Duodenal mucosa (tissue), 2 donors: Measurements from ENCODE around the gene HSPA14.

Source experiments
- H3K27ac ChIP-seq: one replicate; pipeline ENCODE4 v1.7.0; 2013; ENCODE audit warnings: low read depth, low read length
- H3K27me3 ChIP-seq, 2 donors: one replicate each; pipeline ENCODE4 v1.7.0; 2013; ENCODE audit warnings: low read length in 2 of 2, control low read depth in 1 of 2; ENCODE audit not compliant: insufficient read depth in 2 of 2, control insufficient read depth in 1 of 2
- H3K36me3 ChIP-seq, 2 donors: one replicate each; pipeline ENCODE4 v1.7.0; 2013; ENCODE audit warnings: low read length in 2 of 2, control low read depth in 1 of 2; ENCODE audit not compliant: insufficient read depth in 2 of 2, control insufficient read depth in 1 of 2
- H3K4me1 ChIP-seq, 2 donors: one replicate each; pipeline ENCODE4 v1.7.0; 2013; ENCODE audit warnings: low read length in 2 of 2, control low read depth in 1 of 2; ENCODE audit not compliant: insufficient read depth in 2 of 2, control insufficient read depth in 1 of 2
- H3K4me3 ChIP-seq, 2 donors: one replicate each; pipeline ENCODE4 v1.7.0; 2013; ENCODE audit warnings: low read length in 2 of 2, low read depth in 1 of 2
- H3K9ac ChIP-seq, 2 donors: one replicate each; pipeline ENCODE4 v1.7.0; 2013; ENCODE audit warnings: low read length in 2 of 2, low read depth in 1 of 2
- H3K9me3 ChIP-seq, 2 donors: one replicate each; pipeline ENCODE4 v1.7.0; 2013; ENCODE audit warnings: low read length in 2 of 2, control low read depth in 1 of 2; ENCODE audit not compliant: control insufficient read depth in 1 of 2

Gene HSPA14

GRCh38 chr10:14837003-14837756 is 926 bp upstream of the HSPA14 start:
- Histone ChIP-seq H3K9me3 (no peaks in the 10 kb centered on the region), H3K27ac (peak overlapping the region; percentile 85), H3K27me3 (no peaks in the 10 kb centered on the region), H3K9ac (peak overlapping the region; percentile 89 to 97), H3K4me3 (peak overlapping the region; percentile 89 to 96), H3K4me1 (peaks cover 9 to 13% of the 10 kb centered on the region in 2 donors), H3K36me3 (peaks cover 7 to 17% of the 10 kb centered on the region in 2 donors)

DNA sequence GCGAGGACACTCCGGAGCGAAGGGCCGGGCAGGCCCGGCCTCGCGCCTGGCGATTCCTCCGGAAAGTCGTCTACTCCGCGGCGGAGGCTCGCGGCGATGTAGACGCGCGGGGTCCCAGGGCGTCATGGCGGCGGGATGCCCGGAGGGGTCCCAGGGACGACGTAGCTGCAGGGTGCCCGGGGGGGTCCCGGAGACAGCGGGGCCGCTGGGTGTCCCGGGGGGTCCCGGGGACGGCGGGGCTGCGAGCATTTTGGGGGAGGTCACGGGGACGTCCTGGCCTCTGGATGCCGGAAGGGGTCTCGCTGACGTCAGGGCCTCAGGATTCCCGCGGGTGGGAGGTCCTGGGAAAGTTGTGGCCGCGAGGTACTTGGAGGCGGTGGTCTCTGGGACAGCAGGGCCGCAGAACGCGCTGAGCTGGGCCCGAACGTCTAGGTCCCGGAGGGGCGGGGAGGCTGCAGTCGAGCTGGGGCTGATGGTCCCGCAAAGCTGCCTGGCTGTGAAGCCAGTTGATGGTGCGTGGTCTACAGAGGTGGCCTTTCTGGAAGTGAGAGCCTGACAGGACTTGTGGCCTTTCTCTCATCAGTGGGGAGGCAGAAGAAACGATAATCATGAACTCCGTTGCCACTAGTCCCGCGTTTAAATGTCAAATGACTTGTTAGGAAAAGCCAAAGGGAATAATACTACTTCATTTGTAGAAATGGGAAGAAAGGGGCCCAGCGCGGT is 637 bp downstream of the HSPA14 start:
- Histone ChIP-seq H3K27me3 (no peaks in the 10 kb centered on the region), H3K9ac (peak overlapping the region; percentile 89 to 97), H3K36me3 (peaks cover 22 to 33% of the 10 kb centered on the region in 2 donors), H3K9me3 (no peaks in the 10 kb centered on the region), H3K4me3 (peak overlapping the region; percentile 89 to 96), H3K27ac (peak overlapping the region; percentile 79), H3K4me1 (peaks cover 9 to 13% of the 10 kb centered on the region in 2 donors)

DNA sequence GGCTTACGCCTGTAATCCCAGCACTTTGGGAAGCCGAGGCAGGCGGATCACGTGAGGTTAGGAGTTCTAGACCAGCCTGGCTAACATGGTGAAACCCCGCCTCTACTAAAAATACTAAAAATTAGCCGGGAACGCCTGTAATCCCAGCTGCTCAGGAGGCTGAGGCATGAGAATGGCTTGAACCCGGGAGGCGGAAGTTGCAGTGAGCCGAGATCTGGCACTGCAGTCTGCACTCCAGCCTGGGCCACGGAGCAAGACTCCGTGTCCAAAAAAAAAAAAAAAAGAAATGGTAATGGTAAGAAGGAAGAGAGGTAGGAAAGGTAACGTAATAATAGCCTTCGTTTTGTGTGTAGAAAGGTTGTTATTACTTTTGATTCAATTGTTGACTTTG is 1.2 kb downstream of the HSPA14 start:
- Histone ChIP-seq H3K9me3 (no peaks in the 10 kb centered on the region), H3K36me3 (peaks cover 28 to 39% of the 10 kb centered on the region in 2 donors), H3K4me3 (peak overlapping the region; percentile 89 to 96), H3K4me1 (peaks cover 9 to 13% of the 10 kb centered on the region in 2 donors), H3K27me3 (no peaks in the 10 kb centered on the region), H3K27ac (no peak overlapping the region), H3K9ac (peak overlapping the region; percentile 89 to 97)

- H3K36me3 ChIP-seq: peaks cover 28 to 46% of the 10 kb centered on the region in 2 donors
- no peaks in the 10 kb centered on the region for H3K27me3 ChIP-seq
- H3K27ac ChIP-seq: no peak overlapping the region
- no peak overlapping the region for H3K4me3 ChIP-seq
- H3K9ac ChIP-seq: no peak overlapping the region
- H3K4me1 ChIP-seq: peaks cover 7 to 9% of the 10 kb centered on the region in 2 donors
- H3K9me3 ChIP-seq: no peaks in the 10 kb centered on the region
Measured at GRCh38 chr10:14840178-14840577, 2.1 kb downstream of the HSPA14 start.

- H3K36me3 ChIP-seq: peaks cover 28 to 65% of the 10 kb centered on the region in 2 donors
- H3K4me1 ChIP-seq: no peaks in the 10 kb centered on the region
- no peaks in the 10 kb centered on the region for H3K9me3 ChIP-seq
- H3K4me3 ChIP-seq: no peak overlapping the region
- no peak overlapping the region for H3K27ac ChIP-seq
- no peak overlapping the region for H3K9ac ChIP-seq
- no peaks in the 10 kb centered on the region for H3K27me3 ChIP-seq
Measured at GRCh38 chr10:14843327-14843988, 5.4 kb downstream of the HSPA14 start.

DNA sequence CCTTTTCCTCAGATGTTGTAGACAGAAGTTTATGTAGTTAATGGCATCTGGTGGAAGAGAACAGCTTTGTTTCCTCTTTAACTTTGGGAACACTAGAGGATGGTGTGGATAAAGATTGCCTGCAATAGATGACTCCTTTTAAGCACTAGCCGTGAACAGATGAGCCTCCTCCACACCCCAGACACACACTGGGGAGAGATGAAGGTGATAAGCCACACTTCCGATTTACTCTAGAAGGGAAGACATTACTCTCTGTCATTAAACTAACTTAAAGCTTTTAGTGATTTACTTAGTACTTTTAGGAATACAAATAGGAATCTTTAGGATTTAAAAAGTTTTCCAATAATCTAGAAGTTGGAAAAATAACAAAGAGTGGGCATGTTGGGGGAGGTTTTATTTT is 6.8 kb downstream of the HSPA14 start:
- Histone ChIP-seq H3K27ac (no peak overlapping the region), H3K27me3 (no peaks in the 10 kb centered on the region), H3K4me3 (no peak overlapping the region), H3K9me3 (no peaks in the 10 kb centered on the region), H3K9ac (no peak overlapping the region), H3K4me1 (no peaks in the 10 kb centered on the region), H3K36me3 (peaks cover 28 to 72% of the 10 kb centered on the region in 2 donors)

DNA sequence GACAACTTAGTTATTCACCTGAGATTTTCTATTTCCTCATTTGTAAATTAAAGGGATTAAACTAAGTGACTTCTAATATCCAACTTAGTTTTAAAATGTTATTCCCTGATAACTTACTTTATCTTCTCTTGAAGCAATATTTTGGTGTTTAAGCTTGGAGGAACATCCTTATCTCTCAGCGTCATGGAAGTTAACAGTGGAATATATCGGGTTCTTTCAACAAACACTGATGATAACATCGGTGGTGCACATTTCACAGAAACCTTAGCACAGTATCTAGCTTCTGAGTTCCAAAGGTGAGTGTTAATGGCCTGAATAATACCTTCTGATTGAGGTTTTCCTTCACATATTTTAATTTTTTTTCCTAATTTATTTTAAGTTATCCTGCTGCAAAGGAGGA is 14.1 kb downstream of the HSPA14 start:
- Histone ChIP-seq H3K9ac (no peak overlapping the region), H3K27me3 (no peaks in the 10 kb centered on the region), H3K4me1 (no peaks in the 10 kb centered on the region), H3K27ac (no peak overlapping the region), H3K36me3 (peaks cover 4 to 40% of the 10 kb centered on the region in 2 donors), H3K4me3 (no peak overlapping the region), H3K9me3 (no peaks in the 10 kb centered on the region)

- Histone ChIP-seq H3K9me3 (no peaks in the 10 kb centered on the region), H3K4me1 (peaks cover 2 to 17% of the 10 kb centered on the region in 2 donors), H3K9ac (no peak overlapping the region), H3K4me3 (no peak overlapping the region), H3K27me3 (no peaks in the 10 kb centered on the region), H3K27ac (no peak overlapping the region), H3K36me3 (peaks cover 4 to 22% of the 10 kb centered on the region in 2 donors)
Measured at GRCh38 chr10:14855453-14855852, 17.3 kb downstream of the HSPA14 start.

- Histone ChIP-seq H3K27me3 (no peaks in the 10 kb centered on the region), H3K9me3 (no peaks in the 10 kb centered on the region), H3K4me1 (peaks cover 5 to 28% of the 10 kb centered on the region in 2 donors), H3K36me3 (peaks cover 0 to 6% of the 10 kb centered on the region in 2 donors), H3K27ac (no peak overlapping the region), H3K4me3 (no peak overlapping the region), H3K9ac (no peak overlapping the region)
Measured at GRCh38 chr10:14858338-14858960, 20.3 kb downstream of the HSPA14 start.
